C4-2B (cell line): ENCODE data around the gene NAB1.

Source experiments
- CTCF ChIP-seq: fragments of 450-650 bp; conservative IDR thresholded peaks from 2 replicates; pipeline ENCODE4 v1.5.1; 2017; ENCODE audit warnings: mild to moderate bottlenecking
- ZFX ChIP-seq: fragments of 450-650 bp; IDR thresholded peaks from 2 replicates; pipeline ENCODE4 v1.6.1; 2017

- TF ChIP-seq CTCF (no peak), ZFX (no peak)
These were observed 6.7 kb downstream of the NAB1 start for GRCh38 chr2:190655570-190655969.
